IMR-90 (cell line): ENCODE data around the gene C12orf57. TPM values are rescaled to one million over a fixed set of nuclear protein-coding genes. Genes with fewer than 3 reads are reported as not detected.

Experiments
- ATAC-seq: fragments of 200-7000 bp; cut with Tn5 transposase; 2 replicates; pipeline ENCODE4 v1.9.1; 2020; ENCODE audit warnings: low read depth, mild to moderate bottlenecking, moderate library complexity
- BruUV-seq: library from RNA; stranded (reverse); fragments of 400-500 nt; replicated peaks from 2 replicates; lab custom pipeline; 2021; lab: Mats Ljungman, UMichigan
- CTCF ChIA-PET: fragments of 300-600 bp; formaldehyde crosslinking; extraction: SDS; loops from one replicate; lab custom pipeline; 2021; ENCODE audit warnings: antibody characterized with exemption; lab: Yijun Ruan, JAX
- POLR2A ChIA-PET: fragments of 300-600 bp; sonication (Branson Sonifier 250); formaldehyde crosslinking; loops from one replicate; lab custom pipeline; 2022; ENCODE audit warnings: antibody characterized with exemption; ENCODE audit not compliant: unreplicated experiment; lab: Charles Lee
- DNase-seq: peaks from one replicate; pipeline ENCODE4 v3.0.0; 2013
- H2AFZ ChIP-seq: replicated peaks from 2 replicates; pipeline ENCODE3; 2013; ENCODE audit warnings: low read length, mild to moderate bottlenecking; ENCODE audit not compliant: poor library complexity
- H2AK5ac ChIP-seq: 2 replicates; pipeline ENCODE4 v1.6.1; 2013; ENCODE audit warnings: low read depth, low read length, inconsistent platforms
- H2AK9ac ChIP-seq: replicated peaks from 2 replicates; pipeline ENCODE3; 2013; ENCODE audit warnings: mild to moderate bottlenecking, low read depth, low read length, moderate library complexity; ENCODE audit not compliant: poor library complexity
- H2BK120ac ChIP-seq: 2 replicates; pipeline ENCODE4 v1.6.1; 2013; ENCODE audit warnings: low read depth, low read length, inconsistent platforms
- H2BK15ac ChIP-seq: 3 replicates; pipeline ENCODE4 v1.6.1; 2013; ENCODE audit warnings: low read depth, low read length, inconsistent platforms
- H2BK20ac ChIP-seq: 2 replicates; pipeline ENCODE4 v1.6.1; 2013; ENCODE audit warnings: low read depth, mild to moderate bottlenecking, inconsistent platforms, low read length, moderate library complexity
- H2BK5ac ChIP-seq: 2 replicates; pipeline ENCODE4 v1.6.1; 2013; ENCODE audit warnings: mild to moderate bottlenecking, low read depth, low read length, inconsistent platforms; ENCODE audit not compliant: poor library complexity, severe bottlenecking
- H3K14ac ChIP-seq: replicated peaks from 2 replicates; pipeline ENCODE4 v1.6.1; 2013; ENCODE audit warnings: low read depth, low read length, inconsistent platforms
- H3K18ac ChIP-seq: 2 replicates; pipeline ENCODE4 v1.6.1; 2013; ENCODE audit warnings: low read depth, low read length, control low read depth
- H3K23ac ChIP-seq: 2 replicates; pipeline ENCODE4 v1.6.1; 2013; ENCODE audit warnings: low read depth, low read length, inconsistent platforms
- H3K27ac ChIP-seq: 2 replicates; pipeline ENCODE4 v1.5.1; 2013; ENCODE audit warnings: mild to moderate bottlenecking, control low read depth, low read length; ENCODE audit not compliant: insufficient read depth
- H3K27me3 ChIP-seq: 2 replicates; pipeline ENCODE4 v1.6.1; 2013; ENCODE audit warnings: low read length; ENCODE audit not compliant: control insufficient read depth, insufficient read depth
- H3K36me3 ChIP-seq: 2 replicates; pipeline ENCODE4 v1.6.1; 2013; ENCODE audit warnings: low read length, mixed read lengths; ENCODE audit not compliant: control insufficient read depth, insufficient read depth
- H3K4ac ChIP-seq: 2 replicates; pipeline ENCODE4 v1.6.1; 2013; ENCODE audit warnings: low read depth, low read length, inconsistent platforms
- H3K4me1 ChIP-seq: 2 replicates; pipeline ENCODE4 v1.6.1; 2013; ENCODE audit warnings: low read length, mixed read lengths; ENCODE audit not compliant: control insufficient read depth, insufficient read depth
- H3K4me2 ChIP-seq: 2 replicates; pipeline ENCODE4 v1.6.1; 2013; ENCODE audit warnings: low read depth, mild to moderate bottlenecking, control low read depth, low read length, moderate library complexity
- H3K4me3 ChIP-seq: 2 replicates; pipeline ENCODE4 v1.5.1; 2013; ENCODE audit warnings: low read depth, mild to moderate bottlenecking, control low read depth, low read length, moderate library complexity; ENCODE audit not compliant: insufficient read depth
- H3K56ac ChIP-seq: 2 replicates; pipeline ENCODE4 v1.6.1; 2013; ENCODE audit warnings: low read length, inconsistent platforms; ENCODE audit not compliant: insufficient read depth; ENCODE audit errors: extremely low read depth
- H3K79me1 ChIP-seq, 2 experiments: 2 replicates each; pipeline ENCODE4 v1.6.1; 2013; ENCODE audit warnings: low read length in 2 of 2, inconsistent platforms in 1 of 2, low read depth in 1 of 2
- H3K9ac ChIP-seq: 2 replicates; pipeline ENCODE4 v1.6.1; 2013; ENCODE audit warnings: low read depth, low read length, control low read depth
- H3K9me1 ChIP-seq: 2 replicates; pipeline ENCODE4 v1.6.1; 2013; ENCODE audit warnings: low read length, inconsistent platforms; ENCODE audit not compliant: insufficient read depth
- H3K9me3 ChIP-seq: 2 replicates; pipeline ENCODE4 v1.6.1; 2013; ENCODE audit warnings: low read length; ENCODE audit not compliant: control insufficient read depth, insufficient read depth
- H4K20me1 ChIP-seq: 2 replicates; pipeline ENCODE4 v1.6.1; 2013; ENCODE audit warnings: low read length, inconsistent platforms; ENCODE audit not compliant: insufficient read depth
- H4K5ac ChIP-seq: 2 replicates; pipeline ENCODE4 v1.6.1; 2013; ENCODE audit warnings: mild to moderate bottlenecking, low read depth, low read length, control low read depth
- H4K8ac ChIP-seq, 2 experiments: 2 replicates each; pipeline ENCODE4 v1.6.1; 2013; ENCODE audit warnings: low read depth in 2 of 2, low read length in 2 of 2, control low read depth in 1 of 2, inconsistent platforms in 1 of 2
- H4K91ac ChIP-seq: 2 replicates; pipeline ENCODE4 v1.6.1; 2013; ENCODE audit warnings: low read depth, low read length, inconsistent platforms; ENCODE audit not compliant: insufficient read depth
- FOS ChIP-seq: fragments of 150-350 bp; IDR thresholded peaks from 2 replicates; pipeline ENCODE4 v1.6.1; 2016; ENCODE audit warnings: low read depth, low read length
- MAZ ChIP-seq: IDR thresholded peaks from 2 replicates; pipeline ENCODE4 v1.6.1; 2012; ENCODE audit warnings: low read depth, mild to moderate bottlenecking, low read length, improper control_type of control experiment, moderate library complexity, borderline replicate concordance
- WGBS, 2 experiments: methylation state at CpG; one replicate each; pipeline versions ENCODE4 v1.1.5 to v1.1.7; 2013; ENCODE audit warnings: missing lambda C conversion rate in 2 of 2; ENCODE audit not compliant: insufficient read length in 1 of 2; ENCODE audit errors: extremely low coverage in 2 of 2; 5-methylcytosine and 5-hydroxymethylcytosine counted together
- dilution Hi-C: fragments of 300-500 bp; cut with HindIII; formaldehyde crosslinking; loops from one replicate; pipeline ENCODE4 v1.14.3; 2018; ENCODE audit warnings: low sequenced_read_pairs; ENCODE audit not compliant: unreplicated experiment
- in situ Hi-C: fragments of 300-500 bp; cut with MboI; formaldehyde crosslinking; loops from 3 replicates; pipeline ENCODE4 v1.14.3; 2019; ENCODE audit warnings: low sequenced_read_pairs, inconsistent platforms, mixed read lengths
- intact Hi-C: fragments of 100-400 bp; cut with micrococcal nuclease; formaldehyde crosslinking; loops from 2 replicates; pipeline ENCODE4 v1.10.0; 2022
- polyA plus RNA-seq, 3 experiments: library from polyadenylated mRNA; depleted of rRNA; stranded (reverse); fragments of >200 nt; gene quantifications; 2 replicates each; pipeline ENCODE4 v1.2.3, GENCODE V29; 2012; ENCODE audit warnings: low replicate concordance in 1 of 3
- total RNA-seq: library from RNA; depleted of rRNA; stranded (reverse); fragments of >200 nt; gene quantifications from 2 replicates; pipeline ENCODE4 v1.2.3, GENCODE V29; 2012
- TF ChIP-seq, protein P1 (sequence below): fragments of 150-350 bp; IDR thresholded peaks from 2 replicates; pipeline ENCODE4 v1.6.1; 2017; ENCODE audit warnings: mild to moderate bottlenecking, antibody characterized with exemption, low read length, low read depth
- TF ChIP-seq, protein P2 (sequence below): fragments of 150-350 bp; IDR thresholded peaks from 2 replicates; pipeline ENCODE4 v1.6.1; 2016; ENCODE audit warnings: low read depth, mild to moderate bottlenecking, low read length, moderate library complexity, borderline replicate concordance

Gene C12orf57
- total and polyA plus RNA-seq, 2 of the 4 experiments (the other 2 are of a cell fraction), result 238 to 530 TPM

DNA sequence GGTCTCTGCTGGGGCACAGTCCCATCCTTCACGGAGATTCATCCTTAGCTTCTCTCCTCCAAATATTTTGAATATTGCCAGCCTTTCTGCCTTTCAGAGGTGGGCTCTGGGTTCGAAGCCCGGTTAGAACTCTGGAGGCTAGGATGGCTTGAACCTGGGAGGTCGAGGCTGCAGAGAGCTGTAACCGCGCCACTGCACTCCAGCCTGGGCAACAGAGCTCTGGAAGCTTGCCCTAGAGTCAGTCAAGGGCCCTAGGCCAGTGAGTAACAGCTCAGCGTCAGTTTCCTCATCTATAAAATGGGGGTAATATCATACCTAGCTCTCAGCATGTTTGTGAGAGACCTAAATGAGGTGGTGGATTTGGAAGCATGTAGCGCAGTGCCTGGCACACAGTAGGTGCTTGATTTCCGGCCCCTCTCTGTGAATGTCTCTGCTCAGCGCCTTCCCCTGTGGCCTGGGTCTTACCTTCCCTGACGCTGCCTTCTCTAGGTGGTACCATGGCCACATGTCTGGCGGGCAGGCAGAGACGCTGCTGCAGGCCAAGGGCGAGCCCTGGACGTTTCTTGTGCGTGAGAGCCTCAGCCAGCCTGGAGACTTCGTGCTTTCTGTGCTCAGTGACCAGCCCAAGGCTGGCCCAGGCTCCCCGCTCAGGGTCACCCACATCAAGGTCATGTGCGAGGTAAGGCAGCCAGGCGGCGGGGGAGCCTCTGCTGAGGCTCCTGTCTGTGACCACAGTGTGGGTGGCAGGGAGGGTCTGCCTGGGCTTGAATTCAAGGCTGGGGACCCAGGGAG lies 10.7 kb downstream of the C12orf57 start:
- Histone ChIP-seq H3K18ac (no peak overlapping the region), H4K91ac (no peak overlapping the region), H4K8ac (no peak overlapping the region), H3K4me2 (no peak overlapping the region), H3K27me3 (no peaks in the 10 kb centered on the region), H2BK20ac (no peak overlapping the region), H3K27ac (no peak overlapping the region), H3K79me1 (no peaks in the 10 kb centered on the region), H3K9me3 (no peaks in the 10 kb centered on the region), H3K23ac (no peak overlapping the region), H2AK5ac (peak overlapping the region; percentile 46; the same call in 1 of the 2 replicates), H3K56ac (no peak overlapping the region), H3K4me3 (no peak overlapping the region), H3K9ac (no peak overlapping the region), H2BK5ac (no peak overlapping the region), H2AK9ac (no peak overlapping the region), H4K5ac (peak overlapping the region; percentile 2; the same call in 1 of the 2 replicates), H2AFZ (peak overlapping the region; percentile 87), H3K4ac (peak overlapping the region; percentile 73; the same call in 1 of the 2 replicates), H3K14ac (no peak overlapping the region; the same call in 1 of the 2 replicates), H3K4me1 (0 out of 2 replicates have a peak, but pooled peaks cover 2% of the 10 kb centered on the region), H2BK15ac (no peak overlapping the region; the same call in 2 of the 3 replicates), H4K20me1 (no peaks in the 10 kb centered on the region), H2BK120ac (no peak overlapping the region), H3K9me1 (no peaks in the 10 kb centered on the region), H3K36me3 (no peaks in the 10 kb centered on the region)
- in situ Hi-C loops, result no loop called here
- intact Hi-C loops, result no loop called here
- TF ChIP-seq, protein P1, sequence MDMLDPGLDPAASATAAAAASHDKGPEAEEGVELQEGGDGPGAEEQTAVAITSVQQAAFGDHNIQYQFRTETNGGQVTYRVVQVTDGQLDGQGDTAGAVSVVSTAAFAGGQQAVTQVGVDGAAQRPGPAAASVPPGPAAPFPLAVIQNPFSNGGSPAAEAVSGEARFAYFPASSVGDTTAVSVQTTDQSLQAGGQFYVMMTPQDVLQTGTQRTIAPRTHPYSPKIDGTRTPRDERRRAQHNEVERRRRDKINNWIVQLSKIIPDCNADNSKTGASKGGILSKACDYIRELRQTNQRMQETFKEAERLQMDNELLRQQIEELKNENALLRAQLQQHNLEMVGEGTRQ, result no peak
- TF ChIP-seq, protein P2, sequence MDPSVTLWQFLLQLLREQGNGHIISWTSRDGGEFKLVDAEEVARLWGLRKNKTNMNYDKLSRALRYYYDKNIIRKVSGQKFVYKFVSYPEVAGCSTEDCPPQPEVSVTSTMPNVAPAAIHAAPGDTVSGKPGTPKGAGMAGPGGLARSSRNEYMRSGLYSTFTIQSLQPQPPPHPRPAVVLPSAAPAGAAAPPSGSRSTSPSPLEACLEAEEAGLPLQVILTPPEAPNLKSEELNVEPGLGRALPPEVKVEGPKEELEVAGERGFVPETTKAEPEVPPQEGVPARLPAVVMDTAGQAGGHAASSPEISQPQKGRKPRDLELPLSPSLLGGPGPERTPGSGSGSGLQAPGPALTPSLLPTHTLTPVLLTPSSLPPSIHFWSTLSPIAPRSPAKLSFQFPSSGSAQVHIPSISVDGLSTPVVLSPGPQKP, result no peak
- TF ChIP-seq FOS (no peak), MAZ (no peak)
- BruUV-seq, result no TSS peak
- ATAC-seq (no peak), DNase-seq (no peak)
- 86% methylated on average over 10 of the region's 21 CpGs; no CpG with 5 or more reads in 1 of the 2 experiments for WGBS, 2 experiments
- POLR2A ChIA-PET, result no interaction called here
- dilution Hi-C loops, result no loop called here
- CTCF ChIA-PET, result no interaction called here
